H9 (cell line): ENCODE data around the gene FILIP1. TPM values are rescaled to one million over a fixed set of nuclear protein-coding genes. Genes with fewer than 3 reads are reported as not detected.

ENCODE experiments used
- DNase-seq: peaks from one replicate; pipeline ENCODE4 v3.0.0-alpha.2; 2017
- H2AFZ ChIP-seq: one replicate; pipeline ENCODE4 v1.6.1; 2013; ENCODE audit warnings: mild to moderate bottlenecking, low read length, control low read depth, moderate library complexity
- H2AK5ac ChIP-seq: 2 replicates; pipeline ENCODE4 v1.6.1; 2013; ENCODE audit warnings: low read length, control low read depth, mixed read lengths; ENCODE audit not compliant: insufficient read length
- H2BK120ac ChIP-seq: one replicate; pipeline ENCODE4 v1.6.1; 2013; ENCODE audit warnings: low read depth, mild to moderate bottlenecking, low read length, control low read depth, inconsistent platforms; ENCODE audit not compliant: poor library complexity, severe bottlenecking
- H2BK12ac ChIP-seq: 2 replicates; pipeline ENCODE4 v1.6.1; 2013; ENCODE audit warnings: low read length, control low read depth, mixed read lengths, low read depth; ENCODE audit not compliant: insufficient read length
- H2BK15ac ChIP-seq: 2 replicates; pipeline ENCODE4 v1.6.1; 2013; ENCODE audit warnings: low read depth, low read length, control low read depth
- H2BK20ac ChIP-seq: one replicate; pipeline ENCODE4 v1.6.1; 2013; ENCODE audit warnings: low read depth, mild to moderate bottlenecking, low read length, control low read depth, inconsistent platforms; ENCODE audit not compliant: poor library complexity, severe bottlenecking
- H2BK5ac ChIP-seq: 2 replicates; pipeline ENCODE4 v1.6.1; 2013; ENCODE audit warnings: low read length, control low read depth, mixed read lengths; ENCODE audit not compliant: insufficient read length
- H3K14ac ChIP-seq: 2 replicates; pipeline ENCODE4 v1.6.1; 2013; ENCODE audit warnings: low read length, control low read depth; ENCODE audit not compliant: insufficient read depth
- H3K18ac ChIP-seq: 2 replicates; pipeline ENCODE4 v1.6.1; 2013; ENCODE audit warnings: low read depth, mild to moderate bottlenecking, mixed read lengths, low read length, control low read depth; ENCODE audit not compliant: insufficient read length
- H3K23ac ChIP-seq: 2 replicates; pipeline ENCODE4 v1.6.1; 2013; ENCODE audit warnings: low read length, control low read depth, mixed read lengths, low read depth; ENCODE audit not compliant: insufficient read length
- H3K23me2 ChIP-seq: 2 replicates; pipeline ENCODE4 v1.6.1; 2013; ENCODE audit warnings: low read depth, mild to moderate bottlenecking, mixed read lengths, low read length, control low read depth; ENCODE audit not compliant: insufficient read length, poor library complexity, severe bottlenecking
- H3K27ac ChIP-seq: 2 replicates; pipeline ENCODE4 v1.5.1; 2013; ENCODE audit warnings: low read length, control low read depth, mixed read lengths, low read depth; ENCODE audit not compliant: insufficient read length
- H3K27me3 ChIP-seq: 2 replicates; pipeline ENCODE4 v1.6.1; 2013; ENCODE audit warnings: low read length, control low read depth, inconsistent platforms; ENCODE audit not compliant: insufficient read depth
- H3K4ac ChIP-seq: 2 replicates; pipeline ENCODE4 v1.6.1; 2013; ENCODE audit warnings: low read depth, mild to moderate bottlenecking, control low read depth, inconsistent platforms, low read length, moderate library complexity
- H3K4me1 ChIP-seq: 2 replicates; pipeline ENCODE4 v1.6.1; 2013; ENCODE audit warnings: low read length, control low read depth, inconsistent platforms; ENCODE audit not compliant: insufficient read depth
- H3K4me2 ChIP-seq: 2 replicates; pipeline ENCODE4 v1.6.1; 2013; ENCODE audit warnings: low read length, control low read depth, mixed read lengths; ENCODE audit not compliant: insufficient read length, insufficient read depth
- H3K56ac ChIP-seq: 2 replicates; pipeline ENCODE4 v1.6.1; 2013; ENCODE audit warnings: low read depth, mild to moderate bottlenecking, mixed read lengths, low read length, control low read depth; ENCODE audit not compliant: insufficient read length
- H3K79me1 ChIP-seq: 2 replicates; pipeline ENCODE4 v1.6.1; 2013; ENCODE audit warnings: low read depth, mild to moderate bottlenecking, moderate library complexity, low read length, control low read depth, inconsistent platforms; ENCODE audit not compliant: insufficient read depth, poor library complexity, severe bottlenecking
- H3K79me2 ChIP-seq: 2 replicates; pipeline ENCODE4 v1.6.1; 2013; ENCODE audit warnings: low read length, control low read depth, inconsistent platforms; ENCODE audit not compliant: insufficient read depth
- H3K9ac ChIP-seq: 2 replicates; pipeline ENCODE4 v1.6.1; 2013; ENCODE audit warnings: low read length, control low read depth, mixed read lengths; ENCODE audit not compliant: insufficient read length; ENCODE audit errors: extremely low read depth
- H3K9me3 ChIP-seq: one replicate; pipeline ENCODE4 v1.6.1; 2013; ENCODE audit warnings: low read depth, low read length, inconsistent platforms; ENCODE audit not compliant: control insufficient read depth
- H3T11ph ChIP-seq: one replicate; pipeline ENCODE4 v1.6.1; 2013; ENCODE audit warnings: mild to moderate bottlenecking, low read length, control low read depth, inconsistent platforms
- H4K20me1 ChIP-seq: one replicate; pipeline ENCODE4 v1.6.1; 2013; ENCODE audit not compliant: control insufficient read depth, insufficient read length, insufficient read depth
- H4K5ac ChIP-seq: 2 replicates; pipeline ENCODE4 v1.6.1; 2013; ENCODE audit warnings: low read depth, mild to moderate bottlenecking, mixed read lengths, low read length, control low read depth; ENCODE audit not compliant: insufficient read length
- H4K8ac ChIP-seq: replicated peaks from 2 replicates; pipeline ENCODE4 v1.6.1; 2013; ENCODE audit warnings: low read length, control low read depth, mixed read lengths, low read depth; ENCODE audit not compliant: insufficient read length
- H4K91ac ChIP-seq: 2 replicates; pipeline ENCODE4 v1.6.1; 2013; ENCODE audit warnings: low read depth, mild to moderate bottlenecking, moderate library complexity, mixed read lengths, low read length, control low read depth; ENCODE audit not compliant: insufficient read length
- H3K27ac Mint-ChIP-seq, 3 experiments: 2 replicates in 2 of 3; 3 replicates in 1 of 3; pipeline ENCODE4 v1.8.0; 2020 to 2021; ENCODE audit warnings: mixed read lengths in 3 of 3, mild to moderate bottlenecking in 1 of 3, moderate library complexity in 1 of 3
- H3K27me3 Mint-ChIP-seq: 2 replicates; pipeline ENCODE4 v1.8.0; 2021; ENCODE audit warnings: low read depth, mild to moderate bottlenecking, moderate library complexity, mixed read lengths
- H3K36me3 Mint-ChIP-seq, 3 experiments: 2 replicates in 2 of 3; 3 replicates in 1 of 3; pipeline ENCODE4 v1.8.0; 2020 to 2021; ENCODE audit warnings: low read depth in 3 of 3, mixed read lengths in 3 of 3; ENCODE audit not compliant: insufficient read depth in 1 of 3
- H3K4me1 Mint-ChIP-seq, 2 experiments: 2 replicates each; pipeline ENCODE4 v1.8.0; 2020; ENCODE audit warnings: mixed read lengths in 2 of 2
- H3K4me3 Mint-ChIP-seq, 2 experiments: 2 replicates in 1 of 2; 3 replicates in 1 of 2; pipeline ENCODE4 v1.8.0; 2020 to 2021; ENCODE audit warnings: mild to moderate bottlenecking in 2 of 2, mixed read lengths in 2 of 2, moderate library complexity in 1 of 2
- H3K9me3 Mint-ChIP-seq, 2 experiments: 2 replicates in 1 of 2; 3 replicates in 1 of 2; pipeline ENCODE4 v1.8.0; 2020; ENCODE audit warnings: mild to moderate bottlenecking in 2 of 2, mixed read lengths in 2 of 2, moderate library complexity in 1 of 2
- WGBS: extraction: QIAGEN DNeasy Blood & Tissue Kit; methylation state at CpG from one replicate; pipeline ENCODE4 v1.1.7; 2013; ENCODE audit warnings: missing lambda C conversion rate, low lambda C conversion rate, mixed read lengths; ENCODE audit not compliant: insufficient read length; ENCODE audit errors: extremely low coverage; 5-methylcytosine and 5-hydroxymethylcytosine counted together
- total RNA-seq: library from RNA; stranded (reverse); gene quantifications from 2 replicates; pipeline ENCODE4 v1.2.1, GENCODE V29; 2021
- TF ChIP-seq, protein P1 (sequence below): fragments of 200-600 bp; sonication (generic); conservative IDR thresholded peaks from 3 replicates; pipeline ENCODE4 v1.8.0; 2021; ENCODE audit warnings: antibody characterized with exemption, mild to moderate bottlenecking

The FILIP1 gene
- total RNA-seq, 1 experiment from 2014 or later, result 10.5 TPM

- no peaks in the 10 kb centered on the region for H3K79me2 ChIP-seq
- H3K56ac ChIP-seq, result no peak overlapping the region
- no peaks in the 10 kb centered on the region for H3K27me3 ChIP-seq
- no peak overlapping the region for H4K8ac ChIP-seq
- H3K4ac ChIP-seq, result no peak overlapping the region
- no peak overlapping the region for H3K14ac ChIP-seq
- Mint-ChIP-seq H3K9me3 (no peaks in the 10 kb centered on the region), H3K27ac (no peak overlapping the region), H3K27me3 (no peaks in the 10 kb centered on the region), H3K36me3 (no peaks in the 10 kb centered on the region; a peak in 1 of 7 replicates), H3K4me3 (no peak overlapping the region), H3K4me1 (peaks cover 33 to 59% of the 10 kb centered on the region in 2 experiments)
- H4K5ac ChIP-seq, result no peak overlapping the region
- no peak overlapping the region for H4K91ac ChIP-seq
- H2AFZ ChIP-seq, result no peak overlapping the region
- no CpG with 5 or more reads among the region's 2 CpGs for WGBS
- no peak overlapping the region for H2BK12ac ChIP-seq
- H2BK5ac ChIP-seq, result no peak overlapping the region
- H4K20me1 ChIP-seq, result no peaks in the 10 kb centered on the region
- H3T11ph ChIP-seq, result no peak overlapping the region
- H3K9ac ChIP-seq, result no peak overlapping the region
- H3K27ac ChIP-seq, result no peak overlapping the region
- TF ChIP-seq, protein P1, sequence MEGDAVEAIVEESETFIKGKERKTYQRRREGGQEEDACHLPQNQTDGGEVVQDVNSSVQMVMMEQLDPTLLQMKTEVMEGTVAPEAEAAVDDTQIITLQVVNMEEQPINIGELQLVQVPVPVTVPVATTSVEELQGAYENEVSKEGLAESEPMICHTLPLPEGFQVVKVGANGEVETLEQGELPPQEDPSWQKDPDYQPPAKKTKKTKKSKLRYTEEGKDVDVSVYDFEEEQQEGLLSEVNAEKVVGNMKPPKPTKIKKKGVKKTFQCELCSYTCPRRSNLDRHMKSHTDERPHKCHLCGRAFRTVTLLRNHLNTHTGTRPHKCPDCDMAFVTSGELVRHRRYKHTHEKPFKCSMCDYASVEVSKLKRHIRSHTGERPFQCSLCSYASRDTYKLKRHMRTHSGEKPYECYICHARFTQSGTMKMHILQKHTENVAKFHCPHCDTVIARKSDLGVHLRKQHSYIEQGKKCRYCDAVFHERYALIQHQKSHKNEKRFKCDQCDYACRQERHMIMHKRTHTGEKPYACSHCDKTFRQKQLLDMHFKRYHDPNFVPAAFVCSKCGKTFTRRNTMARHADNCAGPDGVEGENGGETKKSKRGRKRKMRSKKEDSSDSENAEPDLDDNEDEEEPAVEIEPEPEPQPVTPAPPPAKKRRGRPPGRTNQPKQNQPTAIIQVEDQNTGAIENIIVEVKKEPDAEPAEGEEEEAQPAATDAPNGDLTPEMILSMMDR, result no peak
- no peak overlapping the region for H3K23ac ChIP-seq
- H3K18ac ChIP-seq, result no peak overlapping the region
- H3K23me2 ChIP-seq, result peaks cover 7% of the 10 kb centered on the region
- H2AK5ac ChIP-seq, result no peak overlapping the region
- no peak overlapping the region for H2BK120ac ChIP-seq
- no peak overlapping the region for H3K4me2 ChIP-seq
- H3K79me1 ChIP-seq, result no peaks in the 10 kb centered on the region
- H2BK20ac ChIP-seq, result no peak overlapping the region
- no peaks in the 10 kb centered on the region for H3K9me3 ChIP-seq
- peaks cover 5% of the 10 kb centered on the region for H3K4me1 ChIP-seq
- no peak for DNase-seq
- no peak overlapping the region for H2BK15ac ChIP-seq
These were observed 142.0 kb downstream of the FILIP1 start for GRCh38 chr6:75351570-75351969.
